HCT116 (cell line): Measurements from ENCODE around the gene OR8G1. TPM values are rescaled to one million over a fixed set of nuclear protein-coding genes. Genes with fewer than 3 reads are reported as not detected.

Source experiments
- ATAC-seq: fragments of 200-7000 bp; cut with Tn5 transposase; 2 replicates; pipeline ENCODE4 v1.9.1; 2020; ENCODE audit warnings: mild to moderate bottlenecking, moderate library complexity
- BruUV-seq: library from RNA; stranded (reverse); fragments of 400-500 nt; replicated peaks from 2 replicates; lab custom pipeline; 2021; lab: Mats Ljungman, UMichigan
- CTCF ChIA-PET: fragments of 300-600 bp; sonication (Branson Sonifier 250); formaldehyde crosslinking; loops from one replicate; lab custom pipeline; 2021; ENCODE audit warnings: antibody characterized with exemption; lab: Charles Lee
- POLR2A ChIA-PET: fragments of 300-600, 350-600 bp; sonication (Branson Sonifier 250); formaldehyde crosslinking; loops from one replicate; lab custom pipeline; 2021; ENCODE audit warnings: antibody characterized with exemption; lab: Charles Lee
- RAD21 ChIA-PET, 2 experiments: fragments of 300-600 bp; sonication (Branson Sonifier 250); formaldehyde crosslinking; loops; one replicate each; lab custom pipeline; 2023; ENCODE audit warnings: low total read pairs in 2 of 2; ENCODE audit not compliant: uncharacterized antibody in 2 of 2, unreplicated experiment in 2 of 2, low non-redundant PET in 1 of 2; lab: Charles Lee
- DNase-seq: peaks from one replicate; pipeline ENCODE4 v3.0.0-alpha.2; 2010; ENCODE audit warnings: low read depth, low spot score
- H2AFZ ChIP-seq: fragments of 200-600 bp; shearing (Covaris generic), sonication (generic); 2 replicates; pipeline ENCODE4 v1.6.1; 2017; ENCODE audit warnings: low read depth, mixed run types, mixed read lengths, antibody characterized with exemption, low read length; ENCODE audit not compliant: poor library complexity, severe bottlenecking
- H3K27ac ChIP-seq: 2 replicates; pipeline ENCODE4 v1.5.1; 2012; ENCODE audit warnings: low read depth, low read length
- H3K27me3 ChIP-seq: fragments of 200-600 bp; sonication (generic); 2 replicates; pipeline ENCODE4 v1.6.1; 2016; ENCODE audit warnings: mixed run types, low read length, mixed read lengths; ENCODE audit not compliant: insufficient read depth
- H3K36me3 ChIP-seq, 2 experiments: fragments of 200-500 bp in 1 of 2; fragments of 200-600 bp in 1 of 2; sonication (Bioruptor generic) in 1 of 2; sonication (generic) in 1 of 2; 2 replicates each; pipeline versions ENCODE4 v1.5.1 to v1.6.1; 2014 to 2016; ENCODE audit warnings: low read length in 2 of 2, inconsistent platforms in 1 of 2, mixed read lengths in 1 of 2, mixed run types in 1 of 2; ENCODE audit not compliant: insufficient read depth in 2 of 2, control insufficient read depth in 1 of 2
- H3K4me1 ChIP-seq, 2 experiments: fragments of 200-600 bp in 1 of 2; sonication (generic) in 1 of 2; 2 replicates each; pipeline versions ENCODE4 v1.5.1 to v1.6.1; 2012 to 2017; ENCODE audit warnings: low read length in 2 of 2, inconsistent platforms in 1 of 2, mild to moderate bottlenecking in 1 of 2, mixed read lengths in 1 of 2, mixed run types in 1 of 2, moderate library complexity in 1 of 2; ENCODE audit not compliant: insufficient read depth in 2 of 2, control insufficient read depth in 1 of 2
- H3K4me2 ChIP-seq: fragments of 200-600 bp; sonication (generic); 2 replicates; pipeline ENCODE4 v1.6.1; 2017; ENCODE audit warnings: mixed run types, low read length, mixed read lengths
- H3K4me3 ChIP-seq, 2 experiments: fragments of 200-600 bp in 1 of 2; sonication (generic) in 1 of 2; replicated peaks in 1 of 2; 2 replicates each; pipeline ENCODE4 v1.5.1; 2011 to 2016; ENCODE audit warnings: low read length in 2 of 2, control low read depth in 1 of 2, low read depth in 1 of 2, mild to moderate bottlenecking in 1 of 2, mixed read lengths in 1 of 2, mixed run types in 1 of 2
- H3K79me2 ChIP-seq: fragments of 200-600 bp; sonication (generic); 2 replicates; pipeline ENCODE4 v1.6.1; 2017; ENCODE audit warnings: mild to moderate bottlenecking, mixed run types, low read length, moderate library complexity, mixed read lengths; ENCODE audit not compliant: insufficient read depth
- H3K9ac ChIP-seq: fragments of 200-600 bp; sonication (generic); 2 replicates; pipeline ENCODE4 v1.6.1; 2016; ENCODE audit warnings: low read length, mixed read lengths
- H3K9me2 ChIP-seq: fragments of 200-600 bp; sonication (generic), shearing (Covaris generic); 2 replicates; pipeline ENCODE4 v1.6.1; 2017; ENCODE audit warnings: mixed run types, mild to moderate bottlenecking, moderate library complexity; ENCODE audit not compliant: insufficient read depth
- H3K9me3 ChIP-seq, 2 experiments: fragments of 200-500 bp in 1 of 2; fragments of 200-600 bp in 1 of 2; sonication (Bioruptor generic) in 1 of 2; sonication (generic) in 1 of 2; 2 replicates each; pipeline ENCODE4 v1.6.1; 2014 to 2017; ENCODE audit warnings: low read length in 2 of 2, mixed read lengths in 2 of 2, inconsistent platforms in 1 of 2, low read depth in 1 of 2, mild to moderate bottlenecking in 1 of 2, mixed run types in 1 of 2, moderate library complexity in 1 of 2; ENCODE audit not compliant: control insufficient read depth in 1 of 2, insufficient read depth in 1 of 2
- H4K20me1 ChIP-seq: fragments of 200-600 bp; sonication (generic), shearing (Covaris generic); 2 replicates; pipeline ENCODE4 v1.6.1; 2017; ENCODE audit warnings: mixed run types, mild to moderate bottlenecking, moderate library complexity; ENCODE audit not compliant: insufficient read depth
- CBX3 ChIP-seq: IDR thresholded peaks from 2 replicates; pipeline ENCODE4 v1.6.1; 2012; ENCODE audit warnings: low read depth
- CEBPB ChIP-seq: IDR thresholded peaks from 2 replicates; pipeline ENCODE4 v1.6.1; 2012; ENCODE audit warnings: low read depth
- CTCF ChIP-seq, 3 experiments: fragments of 200-600 bp in 1 of 3; sonication (generic) in 1 of 3; IDR thresholded peaks in 2 of 3; conservative IDR thresholded peaks in 1 of 3; 2 replicates each; pipeline ENCODE4 v1.5.1; 2012 to 2017; ENCODE audit warnings: low read depth in 2 of 3, low read length in 2 of 3, antibody characterized with exemption in 1 of 3, borderline replicate concordance in 1 of 3, control low read depth in 1 of 3, mild to moderate bottlenecking in 1 of 3, mixed read lengths in 1 of 3, mixed run types in 1 of 3, moderate library complexity in 1 of 3; ENCODE audit not compliant: insufficient read depth in 1 of 3
- ELF1 ChIP-seq: IDR thresholded peaks from 2 replicates; pipeline ENCODE4 v1.6.1; 2012; ENCODE audit warnings: low read depth, borderline replicate concordance
- EZH2phosphoT487 ChIP-seq: fragments of 200-600 bp; IDR thresholded peaks from 2 replicates; pipeline ENCODE4 v1.6.1; 2018; ENCODE audit warnings: antibody characterized with exemption, borderline replicate concordance
- FOSL1 ChIP-seq: IDR thresholded peaks from 2 replicates; pipeline ENCODE4 v1.6.1; 2012; ENCODE audit warnings: low read depth
- POLR2AphosphoS5 ChIP-seq: IDR thresholded peaks from 2 replicates; pipeline ENCODE4 v1.6.1; 2011; ENCODE audit warnings: mild to moderate bottlenecking, low read depth, low read length, moderate library complexity
- RAD21 ChIP-seq: IDR thresholded peaks from 2 replicates; pipeline ENCODE4 v1.6.1; 2012; ENCODE audit warnings: low read depth, mild to moderate bottlenecking
- SRF ChIP-seq: IDR thresholded peaks from 2 replicates; pipeline ENCODE4 v1.6.1; 2012; ENCODE audit warnings: low read depth
- TCF7L2 ChIP-seq: IDR thresholded peaks from 2 replicates; pipeline ENCODE4 v1.7.0; 2011; ENCODE audit warnings: borderline replicate concordance, inconsistent platforms; ENCODE audit not compliant: insufficient read depth, insufficient read length; ENCODE audit errors: extremely low read depth
- YY1 ChIP-seq: IDR thresholded peaks from 2 replicates; pipeline ENCODE4 v1.6.1; 2011; ENCODE audit warnings: low read length, low read depth, moderate library complexity, mild to moderate bottlenecking; ENCODE audit not compliant: insufficient replicate concordance; ENCODE audit errors: extremely low read depth
- ZBTB33 ChIP-seq: IDR thresholded peaks from 2 replicates; pipeline ENCODE4 v1.6.1; 2011; ENCODE audit warnings: mild to moderate bottlenecking, low read length, moderate library complexity; ENCODE audit not compliant: insufficient replicate concordance; ENCODE audit errors: extremely low read depth
- ZFX ChIP-seq: fragments of 450-650 bp; IDR thresholded peaks from 2 replicates; pipeline ENCODE4 v1.6.1; 2017
- ZNF274 ChIP-seq: fragments of 200-500 bp; sonication (Bioruptor generic); IDR thresholded peaks from 2 replicates; pipeline ENCODE4 v1.6.1; 2014; ENCODE audit warnings: mild to moderate bottlenecking, low read depth, low read length, inconsistent platforms
- intact Hi-C: fragments of 100-400 bp; cut with micrococcal nuclease; formaldehyde crosslinking; loops from 2 replicates; pipeline ENCODE4 v1.10.0; 2022
- total RNA-seq: library from RNA; stranded (reverse); gene quantifications from one replicate; pipeline ENCODE4 v1.2.1, GENCODE V29; 2021; ENCODE audit not compliant: unreplicated experiment
- TF ChIP-seq, protein P1 (sequence below): IDR thresholded peaks from 2 replicates; pipeline ENCODE4 v1.6.1; 2012
- TF ChIP-seq, protein P2 (sequence below): IDR thresholded peaks from 2 replicates; pipeline ENCODE4 v1.6.1; 2012

Gene OR8G1
- total RNA-seq, 1 experiment from 2014 or later = not detected

- POLR2A ChIA-PET = no interaction called here
- RAD21 ChIA-PET = no interaction called here
Measured at GRCh38 chr11:124214027-124214426, 26.9 kb upstream of the OR8G1 start.

More at GRCh38 chr11:124214027-124214426, 26.9 kb upstream of the OR8G1 start:
- Histone ChIP-seq H2AFZ (no peak overlapping the region), H3K9me3 (no peaks in the 10 kb centered on the region)
- intact Hi-C loops = no loop called here
- ATAC-seq = no peak
- no TSS peak for BruUV-seq
- no peak for DNase-seq
- TF ChIP-seq EZH2phosphoT487 (no peak), ZFX (no peak), POLR2AphosphoS5 (no peak), ELF1 (no peak), CTCF (IDR thresholded peaks at IDR 0.05 in 2 of 3, conservative IDR thresholded peaks at IDR 0.05 in 1 of 3; ENCODE audit: borderline replicate concordance in 1 of 3, insufficient read depth in 1 of 3, low read depth in 2 of 3, low read length in 2 of 3) (no peak), FOSL1 (no peak), YY1 (no peak), TCF7L2 (no peak), CEBPB (no peak), SRF (no peak), ZBTB33 (no peak), RAD21 (no peak), CBX3 (no peak), ZNF274 (no peak)
- TF ChIP-seq, protein P1, sequence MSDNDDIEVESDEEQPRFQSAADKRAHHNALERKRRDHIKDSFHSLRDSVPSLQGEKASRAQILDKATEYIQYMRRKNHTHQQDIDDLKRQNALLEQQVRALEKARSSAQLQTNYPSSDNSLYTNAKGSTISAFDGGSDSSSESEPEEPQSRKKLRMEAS = no peak
- TF ChIP-seq, protein P2, sequence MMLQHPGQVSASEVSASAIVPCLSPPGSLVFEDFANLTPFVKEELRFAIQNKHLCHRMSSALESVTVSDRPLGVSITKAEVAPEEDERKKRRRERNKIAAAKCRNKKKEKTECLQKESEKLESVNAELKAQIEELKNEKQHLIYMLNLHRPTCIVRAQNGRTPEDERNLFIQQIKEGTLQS = no peak
- TF ChIP-seq, all 23 proteins: peak for 0
- Histone ChIP-seq H3K4me1 (no peaks in the 10 kb centered on the region), H3K4me3 (no peak overlapping the region), H3K36me3 (no peaks in the 10 kb centered on the region), H3K27me3 (peaks cover 7% of the 10 kb centered on the region), H3K9me2 (no peaks in the 10 kb centered on the region), H4K20me1 (no peaks in the 10 kb centered on the region), H3K27ac (no peak overlapping the region), H3K4me2 (no peak overlapping the region), H3K9ac (no peak overlapping the region), H3K79me2 (no peaks in the 10 kb centered on the region)
- CTCF ChIA-PET = no interaction called here
